T-helper 17 cell (primary cell): ENCODE results near the gene USH2A. TPM values are rescaled to one million over a fixed set of nuclear protein-coding genes. Genes with fewer than 3 reads are reported as not detected.

Experiments
- ATAC-seq: fragments of 150-1000 bp; cut with Tn5 transposase; 2 replicates; pipeline ENCODE4 v1.10.0; 2021; ENCODE audit warnings: mild to moderate bottlenecking, moderate library complexity
- DNase-seq, 3 donors: peaks; one replicate each; pipeline versions ENCODE4 v3.0.0 to v3.0.0-alpha.2; 2020 to 2021
- H3K9me3 ChIP-seq: one replicate; pipeline ENCODE4 v1.7.0; 2013; ENCODE audit warnings: low read length, mild to moderate bottlenecking; ENCODE audit not compliant: control insufficient read depth, poor library complexity, severe bottlenecking
- H3K27ac Mint-ChIP-seq: one replicate; pipeline ENCODE4 v1.8.0; 2022; ENCODE audit warnings: mild to moderate bottlenecking, moderate library complexity, mixed read lengths
- H3K27me3 Mint-ChIP-seq: one replicate; pipeline ENCODE4 v1.8.0; 2022; ENCODE audit warnings: mixed read lengths
- H3K36me3 Mint-ChIP-seq: one replicate; pipeline ENCODE4 v1.8.0; 2022; ENCODE audit warnings: low read depth, mixed read lengths
- H3K4me1 Mint-ChIP-seq: one replicate; pipeline ENCODE4 v1.8.0; 2022; ENCODE audit warnings: mild to moderate bottlenecking, mixed read lengths
- H3K4me3 Mint-ChIP-seq: one replicate; pipeline ENCODE4 v1.8.0; 2022; ENCODE audit warnings: mild to moderate bottlenecking, moderate library complexity, mixed read lengths
- total RNA-seq, 4 donors: library from RNA in 2 of 4; stranded (reverse) in 2 of 4; gene quantifications; one replicate each; pipeline ENCODE4 v1.2.3 and lab custom pipeline; 2022 to 2026

Gene USH2A
- total RNA-seq, 2 donors from 2014 or later, result not detected

DNA sequence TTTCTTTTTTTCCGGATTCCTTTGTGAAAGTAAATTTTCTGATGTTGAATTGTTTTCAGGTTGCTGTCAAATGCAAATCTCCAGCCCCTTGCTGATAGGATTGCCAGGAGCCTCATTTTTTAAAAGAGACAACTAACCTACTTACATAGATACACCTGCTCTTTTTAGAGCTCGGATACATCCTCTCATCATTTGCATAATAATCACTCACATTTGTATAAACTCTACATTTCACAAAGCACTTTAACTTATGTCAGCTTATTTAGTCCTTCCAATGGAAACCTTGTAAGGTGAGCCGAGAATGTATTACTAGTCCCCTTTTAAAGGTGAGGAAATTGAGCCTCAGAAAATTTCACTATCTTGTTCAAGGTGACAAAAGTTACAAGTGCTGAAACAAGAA is 771.4 kb downstream of the USH2A start:
- peaks cover 5% of the 10 kb centered on the region for H3K4me1 Mint-ChIP-seq
- no peaks in the 10 kb centered on the region for H3K36me3 Mint-ChIP-seq
- peaks cover 3% of the 10 kb centered on the region for H3K9me3 ChIP-seq
- H3K4me3 Mint-ChIP-seq, result no peak overlapping the region
- no peaks in the 10 kb centered on the region for H3K27me3 Mint-ChIP-seq
- DNase-seq, result no peak
- no peak for ATAC-seq
- H3K27ac Mint-ChIP-seq, result no peak overlapping the region

DNA sequence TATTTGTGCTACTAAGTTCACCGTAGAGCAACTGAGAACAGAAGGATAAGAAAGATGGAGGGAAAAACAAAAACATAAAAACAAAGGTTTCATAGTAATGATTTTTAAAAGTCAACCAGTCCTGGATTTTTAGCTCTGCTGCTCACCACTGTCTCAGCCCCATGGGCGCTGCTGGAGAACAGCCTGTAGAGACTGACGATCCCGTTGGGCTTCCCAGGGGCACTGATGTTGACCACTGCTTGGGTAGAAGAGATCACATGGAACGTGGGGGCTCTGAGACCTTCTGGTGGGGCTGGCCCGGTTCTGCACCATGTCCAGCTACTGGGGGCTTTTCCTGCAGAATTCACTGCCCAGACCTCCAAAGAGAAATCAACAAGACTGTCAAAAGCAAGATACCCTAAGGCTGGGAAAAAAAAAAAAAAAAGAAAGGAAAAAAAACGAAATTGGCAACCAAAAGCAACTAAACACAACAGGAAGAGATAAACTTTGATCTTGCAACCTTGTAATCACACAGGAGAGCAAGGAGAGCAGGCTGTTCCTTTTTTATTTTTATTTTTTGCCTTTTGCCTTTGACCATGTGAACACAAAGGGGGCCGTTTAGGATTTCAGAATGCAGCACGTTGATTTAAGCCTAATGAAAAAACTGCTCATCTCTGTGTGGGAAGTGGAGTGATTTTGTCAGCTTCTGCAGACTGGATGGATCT is 772.6 kb downstream of the USH2A start:
- ATAC-seq (no peak), DNase-seq (no peak)
- H3K36me3 Mint-ChIP-seq, result no peaks in the 10 kb centered on the region
- no peaks in the 10 kb centered on the region for H3K27me3 Mint-ChIP-seq
- H3K4me1 Mint-ChIP-seq, result peaks cover 5% of the 10 kb centered on the region
- no peak overlapping the region for H3K4me3 Mint-ChIP-seq
- H3K27ac Mint-ChIP-seq, result no peak overlapping the region
- peaks cover 3% of the 10 kb centered on the region for H3K9me3 ChIP-seq

DNA sequence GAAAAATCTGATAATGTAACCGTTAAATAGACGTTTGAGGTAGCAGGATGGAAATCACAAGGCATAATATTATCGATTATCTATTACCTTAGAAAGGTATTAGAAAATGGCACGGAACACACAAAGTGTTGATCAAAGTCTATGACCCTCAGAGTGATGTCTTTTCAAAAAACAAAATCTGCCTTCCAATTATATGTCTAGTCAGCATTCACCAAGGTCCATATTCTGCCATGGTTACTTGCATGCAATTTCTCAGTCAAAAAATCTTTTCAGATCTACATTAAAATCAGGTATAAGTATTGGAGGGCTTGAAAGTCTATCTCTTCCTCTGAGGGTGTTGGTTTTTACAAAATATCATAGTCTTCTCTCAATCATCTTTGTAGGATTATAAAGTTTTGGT is 774.3 kb downstream of the USH2A start:
- Mint-ChIP-seq H3K27me3 (no peaks in the 10 kb centered on the region), H3K27ac (no peak overlapping the region), H3K4me3 (no peak overlapping the region), H3K4me1 (peaks cover 5% of the 10 kb centered on the region), H3K36me3 (no peaks in the 10 kb centered on the region)
- no peak for DNase-seq
- H3K9me3 ChIP-seq, result peaks cover 3% of the 10 kb centered on the region
- no peak for ATAC-seq

DNA sequence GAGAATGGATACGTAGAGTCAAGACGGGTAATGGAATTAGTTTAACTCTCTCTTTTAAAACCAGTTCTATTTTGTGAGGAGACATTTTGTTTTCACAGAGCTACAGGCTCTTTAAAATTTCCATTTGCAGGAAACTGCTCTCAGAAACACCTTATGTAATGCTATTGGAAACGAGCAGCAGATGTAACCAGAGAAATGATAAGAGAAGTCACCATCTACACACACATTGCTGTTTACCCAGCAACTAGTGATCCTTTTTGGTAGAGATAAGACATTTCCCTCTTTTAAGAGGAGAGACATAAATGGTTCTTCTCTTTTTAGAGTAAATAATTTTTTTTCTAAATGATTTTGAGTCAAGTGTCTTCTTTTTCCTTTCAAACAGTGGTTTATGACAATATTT is 775.5 kb downstream of the USH2A start:
- H3K4me1 Mint-ChIP-seq, result peaks cover 5% of the 10 kb centered on the region
- ATAC-seq (no peak), DNase-seq (no peak)
- H3K4me3 Mint-ChIP-seq, result no peak overlapping the region
- H3K27me3 Mint-ChIP-seq, result no peaks in the 10 kb centered on the region
- H3K27ac Mint-ChIP-seq, result no peak overlapping the region
- H3K36me3 Mint-ChIP-seq, result no peaks in the 10 kb centered on the region
- peaks cover 3% of the 10 kb centered on the region for H3K9me3 ChIP-seq

DNA sequence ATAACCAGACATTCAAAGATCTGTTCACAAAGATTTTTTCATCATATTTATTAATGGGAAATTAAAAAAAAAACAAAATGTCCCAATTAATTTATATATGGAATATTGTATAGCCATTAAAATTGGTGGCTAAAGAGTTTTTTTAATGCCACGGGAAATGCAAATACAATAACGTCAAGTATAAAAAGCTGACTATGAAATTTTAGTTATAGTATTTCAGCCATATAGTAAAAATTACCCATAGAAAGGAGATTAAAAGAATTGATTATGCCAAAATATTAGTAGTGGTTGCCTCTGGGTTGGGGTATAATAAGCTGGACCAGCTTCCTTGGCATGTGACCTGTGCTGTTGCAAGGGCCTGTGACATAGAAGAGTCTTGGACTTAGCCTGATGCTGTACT is 777.4 kb downstream of the USH2A start:
- no peaks in the 10 kb centered on the region for H3K36me3 Mint-ChIP-seq
- ATAC-seq (no peak), DNase-seq (no peak)
- H3K4me1 Mint-ChIP-seq, result peaks cover 3% of the 10 kb centered on the region
- no peak overlapping the region for H3K27ac Mint-ChIP-seq
- no peak overlapping the region for H3K4me3 Mint-ChIP-seq
- no peaks in the 10 kb centered on the region for H3K27me3 Mint-ChIP-seq
- H3K9me3 ChIP-seq, result peaks cover 3% of the 10 kb centered on the region

DNA sequence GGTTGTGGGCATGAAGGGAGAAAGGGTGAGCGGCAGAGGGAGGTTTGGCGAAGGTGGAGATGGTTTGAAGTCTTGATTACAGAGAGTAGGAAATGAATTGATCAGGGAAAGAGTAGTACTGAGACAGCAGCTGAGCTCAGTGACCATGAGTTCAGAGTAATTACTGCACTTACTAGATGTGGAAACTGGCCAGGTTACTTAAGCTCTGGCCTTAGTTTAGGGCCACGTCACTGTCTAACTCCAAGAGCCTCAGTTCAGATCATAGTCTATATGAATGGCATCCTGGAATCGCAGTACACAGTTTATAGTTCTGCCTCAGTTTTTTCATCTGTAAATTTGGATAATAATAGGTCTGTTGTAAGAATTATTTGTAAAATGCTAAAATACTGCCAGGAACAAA is 778.1 kb downstream of the USH2A start:
- Mint-ChIP-seq H3K4me1 (no peaks in the 10 kb centered on the region), H3K27me3 (no peaks in the 10 kb centered on the region), H3K36me3 (no peaks in the 10 kb centered on the region), H3K4me3 (no peak overlapping the region), H3K27ac (no peak overlapping the region)
- DNase-seq, result no peak
- peaks cover 3% of the 10 kb centered on the region for H3K9me3 ChIP-seq
- no peak for ATAC-seq

DNA sequence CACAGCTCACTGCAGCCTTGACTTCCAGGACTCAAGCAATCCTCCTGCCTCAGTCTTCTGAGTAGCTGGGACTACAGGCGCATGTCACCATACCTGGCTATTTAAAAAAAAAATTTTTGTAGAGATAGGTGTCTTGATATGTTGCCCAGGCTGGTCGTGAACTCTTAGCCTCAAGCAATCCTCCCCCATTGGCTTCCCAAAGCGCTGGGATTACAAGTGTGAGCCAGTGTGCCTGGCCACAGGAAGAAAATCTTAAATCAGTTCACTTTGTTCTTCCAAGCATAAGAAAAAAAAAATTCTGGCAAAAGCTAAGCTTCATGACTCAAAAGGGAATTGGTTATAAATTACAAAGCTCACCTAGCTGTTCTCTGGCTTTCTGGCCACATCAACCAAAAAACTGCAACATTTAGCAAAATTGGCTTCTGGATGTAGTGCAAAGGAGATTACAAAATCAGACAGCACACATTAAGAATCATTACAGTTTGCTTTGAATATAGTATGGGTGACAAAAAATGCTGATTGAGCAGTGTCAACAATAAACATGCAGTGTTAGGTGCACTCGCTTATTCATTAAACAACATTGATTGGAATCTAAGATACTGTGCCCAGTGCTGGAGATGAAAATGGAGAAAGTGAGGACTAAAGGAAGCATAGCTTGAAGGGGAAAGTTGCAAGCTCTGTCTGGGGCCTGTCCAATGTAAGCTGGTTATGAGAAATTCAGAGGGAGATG is 779.5 kb downstream of the USH2A start:
- no peaks in the 10 kb centered on the region for H3K4me1 Mint-ChIP-seq
- DNase-seq, result no peak
- no peaks in the 10 kb centered on the region for H3K36me3 Mint-ChIP-seq
- H3K27me3 Mint-ChIP-seq, result no peaks in the 10 kb centered on the region
- no peaks in the 10 kb centered on the region for H3K9me3 ChIP-seq
- no peak for ATAC-seq
- H3K27ac Mint-ChIP-seq, result no peak overlapping the region
- no peak overlapping the region for H3K4me3 Mint-ChIP-seq

DNA sequence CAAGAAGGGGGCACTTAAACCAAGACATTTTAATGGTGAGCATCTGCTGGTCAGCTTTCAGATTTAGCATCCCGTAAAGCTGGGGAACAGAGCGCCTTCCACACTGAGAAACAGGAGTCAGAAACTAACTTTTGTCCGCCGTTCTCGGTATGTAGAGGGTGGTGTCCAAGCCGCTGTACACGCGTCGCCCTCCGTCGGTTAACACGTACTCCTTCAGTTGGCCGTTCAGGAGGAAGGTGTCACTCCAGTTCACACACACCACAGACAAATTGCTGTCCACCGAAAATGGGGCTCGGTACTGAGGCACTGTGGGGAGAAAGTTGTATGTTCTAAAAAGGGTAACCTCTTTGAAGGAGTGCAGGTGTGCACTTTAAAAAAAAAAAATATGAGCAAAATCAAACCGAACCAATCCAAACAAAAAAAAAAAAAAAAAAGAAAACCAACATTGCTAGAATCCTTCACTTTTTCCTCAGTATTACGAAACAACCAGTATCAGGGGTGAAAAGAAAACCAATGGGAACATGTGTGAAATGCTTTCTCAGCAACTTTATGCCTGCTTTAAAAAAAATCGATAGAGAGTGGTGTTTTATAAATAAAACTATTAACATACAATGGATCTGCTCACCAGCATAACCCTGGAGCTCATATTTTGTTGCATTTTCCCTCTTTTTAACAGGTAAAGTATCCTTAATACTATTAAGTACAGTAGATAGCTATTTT is 782.7 kb downstream of the USH2A start:
- Mint-ChIP-seq H3K27ac (no peak overlapping the region), H3K4me3 (no peak overlapping the region), H3K36me3 (no peaks in the 10 kb centered on the region), H3K4me1 (no peaks in the 10 kb centered on the region), H3K27me3 (no peaks in the 10 kb centered on the region)
- no peak for DNase-seq
- ATAC-seq, result no peak
- H3K9me3 ChIP-seq, result no peaks in the 10 kb centered on the region

DNA sequence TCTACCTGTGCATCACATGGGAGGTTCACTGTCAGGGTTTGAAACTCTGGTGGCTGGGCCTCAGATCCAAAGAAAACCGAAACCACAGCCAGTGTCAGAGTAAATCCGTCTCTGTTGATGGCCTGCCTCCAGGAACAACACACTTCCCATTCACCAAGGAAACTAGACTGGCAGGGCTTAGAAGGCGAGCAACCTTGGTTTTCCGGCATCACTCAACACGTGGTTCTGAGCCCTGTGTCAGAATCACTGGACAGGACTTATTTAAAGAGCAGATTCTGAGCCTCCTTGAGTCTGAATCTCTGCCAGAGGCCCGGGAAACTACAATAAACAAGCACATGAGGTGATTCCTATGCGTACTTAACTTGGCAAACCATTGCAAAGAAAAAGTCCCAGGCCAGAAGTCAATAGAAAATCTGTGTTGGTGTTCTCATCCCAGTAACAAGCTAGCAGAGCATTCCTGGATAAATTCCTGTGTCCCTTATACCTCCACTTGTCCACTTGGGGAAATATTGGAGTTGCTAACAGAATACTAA is 786.1 kb downstream of the USH2A start:
- H3K9me3 ChIP-seq, result no peaks in the 10 kb centered on the region
- ATAC-seq, result no peak
- H3K4me1 Mint-ChIP-seq, result no peaks in the 10 kb centered on the region
- H3K4me3 Mint-ChIP-seq, result no peak overlapping the region
- H3K27ac Mint-ChIP-seq, result no peak overlapping the region
- no peak for DNase-seq
- no peaks in the 10 kb centered on the region for H3K36me3 Mint-ChIP-seq
- no peaks in the 10 kb centered on the region for H3K27me3 Mint-ChIP-seq

DNA sequence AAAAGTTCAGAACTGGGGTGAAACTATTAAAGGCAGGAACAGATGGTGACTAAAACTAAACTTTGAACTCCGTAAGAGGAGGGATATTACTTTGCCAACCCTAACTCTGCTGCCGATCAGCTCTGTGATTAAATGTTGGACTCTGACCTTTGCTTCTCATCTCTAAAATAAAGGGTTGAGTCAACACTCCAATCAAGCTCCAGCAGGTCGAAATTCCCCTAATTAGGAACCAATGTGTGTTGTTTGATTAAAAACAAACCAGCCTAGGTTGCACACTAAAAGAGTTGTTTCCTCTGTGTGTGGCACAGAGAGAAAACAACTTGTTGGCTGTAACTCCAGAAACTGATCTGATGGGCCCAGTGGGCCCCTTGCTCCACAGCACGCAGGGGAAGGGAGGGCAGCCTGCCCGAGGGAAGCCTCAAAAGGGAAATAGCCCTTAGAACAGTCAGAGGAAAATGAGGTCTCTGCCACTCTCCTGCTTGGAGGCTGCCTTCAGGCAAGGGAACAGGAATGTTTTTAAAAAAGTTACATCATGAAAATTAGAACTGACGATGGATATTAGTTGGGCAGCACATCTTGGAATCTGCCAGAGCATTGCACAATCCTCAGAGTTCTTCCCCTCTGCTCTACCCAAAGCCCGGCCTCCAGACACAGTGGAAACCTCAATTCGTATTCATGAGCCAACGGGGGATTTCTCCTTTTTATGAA is 786.8 kb downstream of the USH2A start:
- ATAC-seq (no peak), DNase-seq (no peak)
- Mint-ChIP-seq H3K27me3 (no peaks in the 10 kb centered on the region), H3K27ac (no peak overlapping the region), H3K4me1 (no peaks in the 10 kb centered on the region), H3K36me3 (no peaks in the 10 kb centered on the region), H3K4me3 (no peak overlapping the region)
- H3K9me3 ChIP-seq, result no peaks in the 10 kb centered on the region

DNA sequence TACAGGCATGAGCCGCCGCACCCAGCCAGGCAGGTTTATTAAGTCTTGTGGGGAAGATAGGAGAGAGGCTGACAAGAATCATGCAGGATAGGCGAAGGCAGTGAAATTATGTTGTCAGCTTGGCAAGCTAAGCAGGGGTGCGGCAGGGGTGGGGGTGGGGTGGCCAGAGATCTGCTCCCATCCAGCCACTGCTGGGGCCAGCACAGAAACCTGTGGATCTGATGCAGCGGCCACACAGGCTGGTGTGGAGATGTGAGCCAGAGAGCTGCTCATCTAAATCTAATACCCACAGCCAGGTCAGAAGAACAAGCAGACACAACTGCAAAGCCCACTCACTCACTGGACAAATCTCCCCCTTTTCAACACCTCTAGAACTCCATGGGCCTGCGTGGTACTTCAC is 787.4 kb downstream of the USH2A start:
- ATAC-seq (no peak), DNase-seq (no peak)
- no peaks in the 10 kb centered on the region for H3K36me3 Mint-ChIP-seq
- no peak overlapping the region for H3K4me3 Mint-ChIP-seq
- no peaks in the 10 kb centered on the region for H3K27me3 Mint-ChIP-seq
- H3K27ac Mint-ChIP-seq, result no peak overlapping the region
- no peaks in the 10 kb centered on the region for H3K4me1 Mint-ChIP-seq
- no peaks in the 10 kb centered on the region for H3K9me3 ChIP-seq

DNA sequence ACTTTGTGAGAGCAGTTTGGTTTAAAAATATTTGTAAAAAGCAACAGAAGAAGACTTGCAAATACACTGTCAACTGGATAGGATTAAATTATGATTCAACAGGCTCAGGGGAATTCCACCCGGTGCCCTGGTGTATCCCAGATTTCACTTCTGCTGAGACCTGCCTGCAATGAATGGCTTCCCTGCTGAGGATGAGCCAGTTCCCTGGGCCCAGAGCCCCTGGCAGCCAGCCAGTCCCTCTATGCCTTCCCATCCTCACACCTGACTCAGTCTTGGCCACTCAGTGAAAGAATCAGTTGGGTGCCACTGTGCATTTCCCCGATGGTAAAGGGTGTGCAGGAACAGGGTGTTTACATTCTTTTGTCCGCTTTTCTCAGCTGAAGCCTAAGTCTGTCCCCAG is 791.8 kb downstream of the USH2A start:
- no peaks in the 10 kb centered on the region for H3K9me3 ChIP-seq
- DNase-seq, result no peak
- H3K36me3 Mint-ChIP-seq, result no peaks in the 10 kb centered on the region
- no peaks in the 10 kb centered on the region for H3K4me1 Mint-ChIP-seq
- H3K27ac Mint-ChIP-seq, result no peak overlapping the region
- ATAC-seq, result no peak
- no peak overlapping the region for H3K4me3 Mint-ChIP-seq
- no peaks in the 10 kb centered on the region for H3K27me3 Mint-ChIP-seq

DNA sequence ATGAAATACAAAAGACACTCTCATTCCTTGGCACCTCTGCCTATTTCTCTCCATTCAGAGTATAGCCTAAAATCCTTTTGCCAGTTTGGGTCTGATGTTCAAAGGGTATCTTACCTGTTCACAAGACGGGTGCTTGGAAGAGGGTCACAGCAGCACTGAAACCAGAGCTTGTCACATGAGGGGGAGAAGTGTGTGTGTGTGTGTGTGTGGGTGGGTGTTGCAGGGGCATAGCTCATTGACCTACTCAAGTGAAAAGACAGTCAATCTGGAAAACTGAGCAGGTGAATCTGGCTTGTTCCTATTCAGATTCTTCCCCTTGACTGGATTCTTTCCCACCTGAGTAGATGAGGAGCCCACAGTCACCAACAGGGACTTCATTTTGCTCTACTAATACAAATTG is 792.2 kb downstream of the USH2A start:
- ATAC-seq, result no peak
- no peaks in the 10 kb centered on the region for H3K27me3 Mint-ChIP-seq
- H3K27ac Mint-ChIP-seq, result no peak overlapping the region
- no peaks in the 10 kb centered on the region for H3K36me3 Mint-ChIP-seq
- no peaks in the 10 kb centered on the region for H3K4me1 Mint-ChIP-seq
- no peak overlapping the region for H3K4me3 Mint-ChIP-seq
- H3K9me3 ChIP-seq, result no peaks in the 10 kb centered on the region
- DNase-seq, result no peak
